ENCODE data around the gene BCO2. TPM values are rescaled to one million over a fixed set of nuclear protein-coding genes. Genes with fewer than 3 reads are reported as not detected.
"Not testable (repeated sequence)": the region's sequence is repeated elsewhere in the genome, so short reads cannot be mapped to it uniquely, and the experiment has no call there.

The BCO2 gene
- total and polyA plus RNA-seq, 2 experiments from 2014 or later = 44.2 to 69.4 TPM

DNA sequence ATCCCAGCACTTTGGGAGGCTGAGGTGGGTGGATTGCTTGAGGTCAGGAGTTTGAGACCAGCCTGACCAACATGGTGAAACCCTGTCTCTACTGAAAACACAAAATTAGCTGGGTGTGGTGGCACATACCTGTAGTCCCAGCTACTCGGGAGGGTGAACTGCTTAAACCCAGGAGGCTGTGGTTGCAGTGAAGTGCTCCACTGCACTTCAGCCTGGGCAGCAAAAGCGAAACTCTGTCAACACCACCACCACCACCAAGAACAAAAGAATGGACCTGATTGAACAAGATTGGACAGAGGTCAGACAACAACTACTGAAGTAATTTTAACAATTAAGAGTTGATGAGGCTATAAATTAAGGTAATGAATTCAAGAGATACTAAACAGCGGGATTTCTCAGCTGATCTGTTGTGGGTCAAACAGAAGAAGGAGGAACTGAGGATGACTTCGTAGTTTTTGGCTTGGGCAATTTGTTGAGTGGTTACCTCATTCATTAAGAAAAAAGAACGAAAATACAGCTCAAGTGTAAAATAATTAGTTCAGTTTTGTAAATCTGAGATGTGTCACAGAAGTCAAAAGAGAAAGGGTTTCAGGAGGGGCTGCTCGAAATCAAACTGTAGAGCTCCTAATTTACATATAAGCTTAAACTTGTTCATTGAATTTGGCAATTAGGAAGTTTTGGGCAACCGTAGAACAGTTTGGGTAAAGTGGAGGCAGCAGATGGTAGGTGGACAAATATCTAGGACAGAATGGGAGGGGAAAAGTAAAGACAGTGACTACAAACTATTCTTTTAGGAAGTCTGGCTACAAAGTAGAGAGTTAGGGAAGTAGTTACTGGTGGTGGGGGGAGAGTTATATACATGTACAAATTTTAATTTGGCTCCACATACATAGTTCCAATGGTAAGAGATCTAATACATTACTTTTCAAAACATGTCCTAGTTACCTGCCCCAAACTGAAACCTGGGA lies 15.9 kb upstream of the BCO2 start:
- H3K9me3 ChIP-seq (ENCODE audit: low read depth) = no peaks in the 10 kb centered on the region
- no peak overlapping the region for H3K4me3 ChIP-seq
- DNase-seq (ENCODE audit: low read depth in 1 of 2, low spot score in 1 of 2) = no peak
- no peak overlapping the region for H3K27ac ChIP-seq
- H3K4me1 ChIP-seq (ENCODE audit: low read depth) = no peaks in the 10 kb centered on the region
- H3K27me3 ChIP-seq = no peaks in the 10 kb centered on the region
- no peak for TF ChIP-seq CTCF (IDR thresholded peaks at IDR 0.05; ENCODE audit: low read depth, low read length)
- H3K36me3 ChIP-seq = no peaks in the 10 kb centered on the region

DNA sequence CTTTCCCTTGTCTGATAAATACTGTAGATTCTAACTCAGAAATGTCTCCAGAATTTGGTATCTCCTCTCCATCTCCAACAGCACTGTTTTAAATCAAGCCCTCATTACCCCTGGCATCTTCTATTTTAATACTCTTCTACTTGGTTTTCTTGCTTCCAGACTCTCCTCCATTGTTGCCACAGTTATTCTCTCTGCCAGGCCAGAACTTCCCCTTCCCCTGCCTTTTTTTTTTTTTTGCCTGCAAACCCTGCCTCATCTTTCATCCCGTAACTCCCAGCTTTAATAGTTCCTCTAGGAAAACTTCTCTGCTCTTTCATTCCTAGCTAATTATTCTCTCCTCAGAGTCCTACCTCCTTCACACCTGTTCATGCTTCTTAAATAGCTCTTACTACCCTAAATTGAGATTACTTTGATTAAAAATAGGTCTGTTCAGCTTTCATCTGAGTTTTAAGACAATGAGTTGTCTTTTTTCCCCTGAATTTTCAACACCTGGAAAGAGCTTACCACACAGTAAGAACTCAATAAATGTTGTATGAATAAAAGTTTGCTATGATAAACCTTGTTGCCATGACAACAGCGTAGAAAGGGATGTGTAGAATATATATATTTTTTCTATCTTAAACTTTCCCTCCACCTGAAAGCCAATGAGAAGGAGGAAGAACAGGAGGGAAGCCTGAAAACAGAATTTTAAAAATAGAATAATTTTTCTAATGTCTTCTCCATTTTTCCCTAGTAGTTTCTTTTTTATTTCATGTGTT lies 15.0 kb upstream of the BCO2 start:
- no peaks in the 10 kb centered on the region for H3K9me3 ChIP-seq (ENCODE audit: low read depth)
- no peak for DNase-seq (ENCODE audit: low read depth in 1 of 2, low spot score in 1 of 2)
- no peaks in the 10 kb centered on the region for H3K27me3 ChIP-seq
- H3K27ac ChIP-seq = no peak overlapping the region
- no peak for TF ChIP-seq CTCF (IDR thresholded peaks at IDR 0.05; ENCODE audit: low read depth, low read length)
- no peaks in the 10 kb centered on the region for H3K4me1 ChIP-seq (ENCODE audit: low read depth)
- no peak overlapping the region for H3K4me3 ChIP-seq
- no peaks in the 10 kb centered on the region for H3K36me3 ChIP-seq

- Histone ChIP-seq H3K27ac (no peak overlapping the region), H3K9me3 (ENCODE audit: low read depth) (no peaks in the 10 kb centered on the region), H3K4me1 (ENCODE audit: low read depth) (no peaks in the 10 kb centered on the region), H3K4me3 (no peak overlapping the region), H3K36me3 (no peaks in the 10 kb centered on the region), H3K27me3 (no peaks in the 10 kb centered on the region)
- TF ChIP-seq CTCF (IDR thresholded peaks at IDR 0.05; ENCODE audit: low read depth, low read length) = no peak
- DNase-seq (ENCODE audit: low read depth in 1 of 2, low spot score in 1 of 2) = peak in 1 of 2 donors; percentile 46
These were observed 14.3 kb upstream of the BCO2 start for GRCh38 chr11:112161012-112161411.

GRCh38 chr11:112162200-112162599 lies 13.1 kb upstream of the BCO2 start:
- not testable (repeated sequence) for H3K4me1 ChIP-seq (ENCODE audit: low read depth); H3K4me3 ChIP-seq; DNase-seq (ENCODE audit: low read depth in 1 of 2, low spot score in 1 of 2); H3K27ac ChIP-seq; H3K27me3 ChIP-seq; H3K9me3 ChIP-seq (ENCODE audit: low read depth); H3K36me3 ChIP-seq

GRCh38 chr11:112162761-112163546 lies 12.4 kb upstream of the BCO2 start:
- no peaks in the 10 kb centered on the region for H3K9me3 ChIP-seq (ENCODE audit: low read depth)
- no peak overlapping the region for H3K27ac ChIP-seq
- H3K4me3 ChIP-seq = no peak overlapping the region
- DNase-seq (ENCODE audit: low read depth in 1 of 2, low spot score in 1 of 2) = no peak
- TF ChIP-seq CTCF (IDR thresholded peaks at IDR 0.05; ENCODE audit: low read depth, low read length) = no peak
- H3K27me3 ChIP-seq = no peaks in the 10 kb centered on the region
- H3K36me3 ChIP-seq = no peaks in the 10 kb centered on the region
- no peaks in the 10 kb centered on the region for H3K4me1 ChIP-seq (ENCODE audit: low read depth)

Data from cardiac muscle cell (in vitro differentiated cells and primary cell).